ENCODE measurements around the gene PI4K2B.

Gene PI4K2B

DNA sequence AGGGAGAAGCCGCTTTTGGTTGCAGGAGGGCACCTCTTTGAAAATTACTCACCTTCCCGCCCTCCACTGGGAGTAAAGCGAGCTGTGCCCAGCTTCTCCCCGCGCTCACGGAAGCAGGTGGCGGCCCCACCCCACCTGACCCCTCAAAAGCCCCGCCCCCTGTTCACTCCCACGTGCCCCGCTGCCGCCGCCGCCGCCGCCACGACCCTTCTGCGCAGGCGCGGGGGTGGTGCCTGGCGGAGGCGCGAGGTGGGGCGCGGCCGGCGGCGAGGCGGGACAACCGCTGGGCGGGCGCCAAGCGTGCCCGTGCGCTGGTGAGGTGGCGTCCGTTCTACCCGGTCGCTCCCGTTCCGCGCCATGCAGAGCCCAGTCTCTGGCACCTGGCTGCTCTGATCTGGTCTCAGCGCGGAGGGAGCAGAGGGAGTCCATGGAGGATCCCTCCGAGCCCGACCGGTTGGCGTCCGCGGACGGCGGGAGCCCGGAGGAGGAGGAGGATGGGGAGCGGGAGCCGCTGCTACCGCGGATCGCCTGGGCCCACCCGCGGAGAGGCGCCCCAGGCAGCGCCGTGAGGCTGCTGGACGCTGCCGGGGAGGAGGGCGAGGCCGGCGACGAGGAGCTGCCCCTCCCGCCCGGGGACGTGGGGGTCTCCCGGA lies at the start of gene PI4K2B:
Gene PI4K2B, plus strand, starts transcription at position 297 of the 653 bp plus-strand sequence. Its CDS starts 131 bp downstream, at position 428.
- peak within 1 kb of the TSS; percentile 99 for H3K4me3 ChIP-seq (ENCODE audit: low read depth, low read length)
- TF ChIP-seq, protein P1, sequence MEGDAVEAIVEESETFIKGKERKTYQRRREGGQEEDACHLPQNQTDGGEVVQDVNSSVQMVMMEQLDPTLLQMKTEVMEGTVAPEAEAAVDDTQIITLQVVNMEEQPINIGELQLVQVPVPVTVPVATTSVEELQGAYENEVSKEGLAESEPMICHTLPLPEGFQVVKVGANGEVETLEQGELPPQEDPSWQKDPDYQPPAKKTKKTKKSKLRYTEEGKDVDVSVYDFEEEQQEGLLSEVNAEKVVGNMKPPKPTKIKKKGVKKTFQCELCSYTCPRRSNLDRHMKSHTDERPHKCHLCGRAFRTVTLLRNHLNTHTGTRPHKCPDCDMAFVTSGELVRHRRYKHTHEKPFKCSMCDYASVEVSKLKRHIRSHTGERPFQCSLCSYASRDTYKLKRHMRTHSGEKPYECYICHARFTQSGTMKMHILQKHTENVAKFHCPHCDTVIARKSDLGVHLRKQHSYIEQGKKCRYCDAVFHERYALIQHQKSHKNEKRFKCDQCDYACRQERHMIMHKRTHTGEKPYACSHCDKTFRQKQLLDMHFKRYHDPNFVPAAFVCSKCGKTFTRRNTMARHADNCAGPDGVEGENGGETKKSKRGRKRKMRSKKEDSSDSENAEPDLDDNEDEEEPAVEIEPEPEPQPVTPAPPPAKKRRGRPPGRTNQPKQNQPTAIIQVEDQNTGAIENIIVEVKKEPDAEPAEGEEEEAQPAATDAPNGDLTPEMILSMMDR (conservative IDR thresholded peaks at IDR 0.05; ENCODE audit: low read depth, low read length): no peak
- peak; percentile 78 for DNase-seq (ENCODE audit: low read depth)

DNA sequence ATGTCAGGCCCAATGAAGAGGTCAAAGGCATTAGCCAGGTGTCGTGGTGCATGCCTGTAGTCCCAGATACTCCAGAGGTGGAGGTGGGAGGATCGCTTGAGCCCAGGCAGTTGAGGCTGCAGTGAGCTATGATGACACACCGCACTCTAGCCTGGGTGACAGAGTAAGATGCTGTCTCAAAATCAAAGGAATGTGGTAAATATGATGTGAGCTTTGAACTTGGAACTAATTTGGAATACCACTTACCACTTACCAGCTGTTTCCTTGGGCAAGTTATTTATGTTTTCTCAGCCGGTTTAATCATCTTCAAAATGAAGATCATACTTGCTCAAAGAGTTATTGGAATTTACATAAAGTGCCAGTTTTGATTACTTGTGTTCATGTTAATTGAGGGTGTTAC lies 49.8 kb upstream of the PI4K2B start:
- TF ChIP-seq, protein P1 (conservative IDR thresholded peaks at IDR 0.05; ENCODE audit: low read depth, low read length): no peak
- no peak overlapping the region for H3K4me3 ChIP-seq (ENCODE audit: low read depth, low read length)
- no peak for DNase-seq (ENCODE audit: low read depth)

DNA sequence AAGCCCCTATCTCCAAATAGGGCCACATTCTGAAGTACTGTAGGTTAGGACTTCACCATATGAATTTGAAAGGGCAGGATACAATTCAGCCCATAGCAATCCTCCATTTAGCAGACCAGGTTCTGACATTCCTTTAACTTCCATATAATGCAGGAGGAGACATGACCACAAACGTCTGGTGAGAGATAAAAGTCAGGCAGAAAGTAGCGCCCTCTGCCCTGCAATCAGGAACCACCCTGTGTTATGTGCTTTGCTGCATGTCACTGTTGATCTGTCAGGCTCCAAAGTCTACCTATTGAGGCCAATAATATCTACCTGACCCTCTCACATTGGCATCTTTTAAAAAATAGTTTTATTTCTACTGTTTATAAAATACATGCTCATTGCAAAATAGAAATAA lies 43.4 kb upstream of the PI4K2B start:
- TF ChIP-seq, protein P1 (conservative IDR thresholded peaks at IDR 0.05; ENCODE audit: low read depth, low read length): no peak
- no peak for DNase-seq (ENCODE audit: low read depth)
- no peak overlapping the region for H3K4me3 ChIP-seq (ENCODE audit: low read depth, low read length)

DNA sequence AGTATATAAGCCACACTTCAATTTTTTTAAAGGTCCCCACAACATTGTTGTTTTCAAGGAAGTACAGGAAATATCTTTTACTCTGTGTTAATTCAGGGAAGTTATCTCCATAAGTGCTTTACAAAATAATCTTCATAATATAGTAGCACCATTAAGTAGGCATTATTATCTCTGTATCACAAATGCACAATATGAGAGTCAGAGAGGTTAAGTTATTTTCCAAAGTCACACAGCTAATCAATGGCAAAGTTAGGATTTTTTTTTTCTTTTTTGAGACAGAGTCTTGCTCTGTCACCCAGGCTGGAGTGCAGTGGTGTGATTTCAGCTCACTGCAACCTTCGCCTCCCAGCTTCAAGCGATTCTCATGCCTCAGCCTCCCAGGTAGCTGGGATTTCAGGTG lies 35.1 kb upstream of the PI4K2B start:
- TF ChIP-seq, protein P1 (conservative IDR thresholded peaks at IDR 0.05; ENCODE audit: low read depth, low read length): no peak
- no peak overlapping the region for H3K4me3 ChIP-seq (ENCODE audit: low read depth, low read length)
- no peak for DNase-seq (ENCODE audit: low read depth)

DNA sequence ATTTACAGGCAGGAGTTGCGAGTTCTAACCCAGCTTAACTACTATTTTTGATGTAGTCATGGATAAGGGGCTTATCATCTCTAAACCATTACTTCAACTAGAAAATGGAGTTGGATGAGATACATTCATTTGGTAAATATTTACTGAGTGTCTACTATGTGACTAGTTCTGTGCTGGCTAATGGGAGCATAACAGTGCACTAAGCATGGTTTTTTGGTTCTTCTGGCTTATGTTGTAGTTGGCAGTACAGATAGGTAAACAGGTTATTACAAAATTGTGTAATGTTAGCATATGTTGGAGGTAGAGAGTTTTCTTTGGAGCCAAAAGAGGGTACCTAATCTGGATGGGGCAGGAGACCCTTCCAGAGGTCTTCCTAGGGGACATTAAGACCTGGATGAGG lies 25.8 kb upstream of the PI4K2B start:
- no peak for DNase-seq (ENCODE audit: low read depth)
- TF ChIP-seq, protein P1 (conservative IDR thresholded peaks at IDR 0.05; ENCODE audit: low read depth, low read length): no peak
- no peak overlapping the region for H3K4me3 ChIP-seq (ENCODE audit: low read depth, low read length)

DNA sequence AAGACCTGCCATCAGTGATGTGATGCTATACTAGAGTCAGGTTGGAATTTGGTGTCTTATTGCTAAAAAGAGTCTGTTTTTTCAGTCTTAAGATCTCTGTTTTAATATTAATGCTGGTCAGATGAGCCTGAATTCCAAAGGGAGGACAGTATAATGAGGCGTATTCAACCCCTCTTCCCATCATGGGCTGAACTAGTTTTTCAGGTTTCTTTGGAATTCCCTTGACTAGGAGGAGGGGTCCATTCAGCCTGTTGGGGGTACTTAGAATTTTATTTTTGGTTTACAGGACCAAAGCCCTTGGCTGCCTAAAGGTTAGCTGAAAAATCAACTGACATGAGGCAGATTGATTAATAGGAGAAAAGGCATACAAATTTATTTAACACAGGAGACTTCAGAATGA lies 24.1 kb upstream of the PI4K2B start:
- TF ChIP-seq, protein P1 (conservative IDR thresholded peaks at IDR 0.05; ENCODE audit: low read depth, low read length): no peak
- no peak for DNase-seq (ENCODE audit: low read depth)
- H3K4me3 ChIP-seq (ENCODE audit: low read depth, low read length): no peak overlapping the region

DNA sequence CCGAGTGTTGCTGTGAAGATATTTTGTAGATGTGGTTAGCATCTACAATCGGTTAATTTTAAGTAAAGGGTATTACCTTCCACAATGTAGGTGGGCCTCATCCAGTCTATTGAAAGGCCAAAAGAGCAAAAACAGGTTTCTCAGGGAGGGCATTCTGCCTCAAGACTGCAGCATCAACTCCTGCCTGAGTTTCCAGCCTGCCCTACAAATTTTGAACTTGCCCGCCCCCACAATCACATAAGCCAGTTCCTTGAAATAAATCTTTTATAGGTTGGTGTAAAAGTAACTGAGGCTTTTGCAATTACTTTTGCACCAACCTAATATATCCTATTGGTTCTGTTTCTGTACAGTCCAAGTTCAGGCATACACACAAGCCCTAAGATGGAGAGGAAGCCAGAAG lies 22.1 kb upstream of the PI4K2B start:
- TF ChIP-seq, protein P1 (conservative IDR thresholded peaks at IDR 0.05; ENCODE audit: low read depth, low read length): no peak
- DNase-seq (ENCODE audit: low read depth): no peak

More for the DNA sequence above, 22.1 kb upstream of the PI4K2B start:
- no peak overlapping the region for H3K4me3 ChIP-seq (ENCODE audit: low read depth, low read length)

Measured in choroid plexus epithelial cell (primary cell).